ENCODE results near the gene VRK2.
"Not testable (repeated sequence)": the region's sequence is repeated elsewhere in the genome, so short reads cannot be mapped to it uniquely, and the experiment has no call there.

VRK2 gene

GRCh38 chr2:58177187-58177586 lies 130.6 kb downstream of the VRK2 start:
- H3K27ac Mint-ChIP-seq; ATAC-seq (replicated peaks); H3K4me3 Mint-ChIP-seq; H3K27me3 Mint-ChIP-seq; H3K4me1 Mint-ChIP-seq; DNase-seq: not testable (repeated sequence)
- H3K36me3 Mint-ChIP-seq, result peaks cover 47 to 62% of the 10 kb centered on the region in 2 donors
- peaks cover 15 to 16% of the 10 kb centered on the region in 2 donors for H3K9me3 Mint-ChIP-seq

DNA sequence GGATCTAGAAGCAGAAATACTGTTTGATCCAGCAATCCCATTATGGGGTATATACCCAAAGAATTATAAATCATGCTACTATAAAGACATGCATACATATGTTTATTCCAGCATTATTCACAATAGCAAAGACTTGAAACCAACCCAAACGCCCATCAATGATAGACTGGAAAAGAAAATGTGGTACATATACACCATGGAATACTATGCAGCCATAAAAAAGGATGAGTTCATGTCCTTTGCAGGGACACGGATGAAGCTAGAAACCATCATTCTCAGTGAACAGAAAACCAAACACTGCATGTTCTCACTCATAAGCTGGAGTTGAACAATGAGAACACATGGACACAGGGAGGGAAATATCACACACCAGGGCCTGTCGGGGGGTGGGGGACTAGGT lies 133.6 kb downstream of the VRK2 start:
- H3K4me1 Mint-ChIP-seq; H3K9me3 Mint-ChIP-seq; H3K4me3 Mint-ChIP-seq; DNase-seq; H3K27ac Mint-ChIP-seq; H3K27me3 Mint-ChIP-seq; ATAC-seq (replicated peaks): not testable (repeated sequence)
- H3K36me3 Mint-ChIP-seq, result peaks cover 24 to 39% of the 10 kb centered on the region in 2 donors

DNA sequence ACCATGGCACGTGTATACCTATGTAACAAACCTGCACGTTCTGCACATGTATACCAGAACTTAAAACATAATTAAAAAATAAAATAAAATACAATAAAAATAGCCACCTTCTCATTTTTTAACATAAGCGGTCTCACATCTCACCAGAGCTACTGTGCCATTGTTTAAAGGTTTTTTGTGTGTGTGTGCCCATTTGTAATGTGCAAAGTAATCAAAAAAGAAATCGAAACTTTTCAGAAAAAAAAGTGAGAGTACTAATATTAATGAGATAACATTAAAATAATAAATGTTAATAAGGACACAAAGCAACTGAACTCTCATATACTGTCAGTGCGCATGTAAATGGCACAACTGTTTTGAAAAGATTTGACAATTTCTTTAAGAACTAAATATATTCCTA lies 134.0 kb downstream of the VRK2 start:
- H3K4me3 Mint-ChIP-seq, result no peak overlapping the region
- H3K4me1 Mint-ChIP-seq, result no peaks in the 10 kb centered on the region
- H3K36me3 Mint-ChIP-seq, result peaks cover 22 to 35% of the 10 kb centered on the region in 2 donors
- ATAC-seq (replicated peaks) (no peak), DNase-seq (no peak)
- H3K27ac Mint-ChIP-seq, result no peak overlapping the region
- no peaks in the 10 kb centered on the region for H3K27me3 Mint-ChIP-seq
- H3K9me3 Mint-ChIP-seq, result peaks cover 3 to 5% of the 10 kb centered on the region in 2 donors

DNA sequence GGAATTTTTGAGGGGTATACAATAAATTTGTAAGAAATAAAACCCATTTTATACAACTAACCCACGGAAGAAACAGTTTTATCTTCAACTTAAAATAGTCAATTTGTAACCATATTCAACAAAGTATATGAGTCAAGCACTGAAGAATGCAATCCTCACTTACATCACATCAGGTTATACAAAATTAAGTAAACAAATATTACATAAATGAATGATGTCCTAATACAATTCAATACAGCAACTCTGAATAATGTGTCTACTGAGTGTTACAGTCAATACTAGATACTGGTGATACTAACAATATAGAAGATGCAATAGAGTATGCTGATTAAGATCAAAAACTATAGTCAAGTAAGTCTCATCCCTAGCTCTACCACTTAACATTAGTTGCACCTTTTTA lies 135.9 kb downstream of the VRK2 start:
- ATAC-seq (replicated peaks), result no peak
- Mint-ChIP-seq H3K27me3 (no peaks in the 10 kb centered on the region), H3K4me1 (no peaks in the 10 kb centered on the region)

DNA sequence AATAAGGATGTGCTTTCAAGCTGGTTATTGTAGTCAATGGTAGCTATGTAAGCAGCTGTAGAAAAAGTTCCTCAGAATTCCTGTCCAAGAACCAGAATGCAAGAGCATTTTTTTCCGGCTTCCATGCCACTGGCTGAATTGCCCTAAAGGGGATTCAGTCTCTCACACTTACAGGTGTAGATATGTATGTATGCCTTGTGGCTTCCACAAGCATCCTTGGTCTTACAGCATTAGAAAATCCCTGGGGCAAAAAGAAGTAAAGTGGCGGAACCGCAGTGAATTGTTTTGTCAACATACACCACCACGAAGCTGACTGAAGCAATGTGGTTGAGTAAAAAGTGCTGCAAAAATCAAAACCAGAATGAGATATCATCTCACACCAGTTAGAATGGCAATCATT lies 139.9 kb downstream of the VRK2 start:
- Mint-ChIP-seq H3K4me1 (no peaks in the 10 kb centered on the region), H3K27ac (no peak overlapping the region), H3K9me3 (no peaks in the 10 kb centered on the region), H3K36me3 (peaks cover 7 to 12% of the 10 kb centered on the region in 2 donors), H3K4me3 (no peak overlapping the region), H3K27me3 (no peaks in the 10 kb centered on the region)
- ATAC-seq (replicated peaks) (no peak), DNase-seq (no peak)

More for the DNA sequence above, 135.9 kb downstream of the VRK2 start:
- H3K36me3 Mint-ChIP-seq, result peaks cover 22 to 36% of the 10 kb centered on the region in 2 donors
- DNase-seq, result no peak
- H3K4me3 Mint-ChIP-seq, result no peak overlapping the region
- H3K9me3 Mint-ChIP-seq, result peaks cover 3 to 5% of the 10 kb centered on the region in 2 donors
- H3K27ac Mint-ChIP-seq, result no peak overlapping the region

GRCh38 chr2:58187022-58187421 lies 140.4 kb downstream of the VRK2 start:
- H3K27ac Mint-ChIP-seq; H3K27me3 Mint-ChIP-seq; H3K4me3 Mint-ChIP-seq; H3K4me1 Mint-ChIP-seq; H3K9me3 Mint-ChIP-seq; DNase-seq; ATAC-seq (replicated peaks): not testable (repeated sequence)
- peaks cover 7 to 12% of the 10 kb centered on the region in 2 donors for H3K36me3 Mint-ChIP-seq

- H3K9me3 Mint-ChIP-seq, result no peaks in the 10 kb centered on the region
- H3K27ac Mint-ChIP-seq, result no peak overlapping the region
- ATAC-seq (replicated peaks) (no peak), DNase-seq (no peak)
- H3K36me3 Mint-ChIP-seq, result peaks cover 6 to 12% of the 10 kb centered on the region in 2 donors
- no peaks in the 10 kb centered on the region for H3K4me1 Mint-ChIP-seq
- H3K4me3 Mint-ChIP-seq, result no peak overlapping the region
- no peaks in the 10 kb centered on the region for H3K27me3 Mint-ChIP-seq
These were observed 147.9 kb downstream of the VRK2 start for GRCh38 chr2:58194458-58194857.

GRCh38 chr2:58195662-58196061 lies 149.1 kb downstream of the VRK2 start:
- peaks cover 0 to 5% of the 10 kb centered on the region in 2 donors for H3K4me1 Mint-ChIP-seq
- no peaks in the 10 kb centered on the region for H3K9me3 Mint-ChIP-seq
- H3K27ac Mint-ChIP-seq, result no peak overlapping the region

GRCh38 chr2:58197894-58198293 lies 151.3 kb downstream of the VRK2 start:
- ATAC-seq (replicated peaks), result no peak
- Mint-ChIP-seq H3K27ac (no peak overlapping the region), H3K27me3 (no peaks in the 10 kb centered on the region), H3K4me1 (peaks cover 0 to 5% of the 10 kb centered on the region in 2 donors), H3K4me3 (no peak overlapping the region), H3K9me3 (no peaks in the 10 kb centered on the region), H3K36me3 (peaks cover 10 to 15% of the 10 kb centered on the region in 2 donors)
- DNase-seq, result no peak

More at GRCh38 chr2:58195662-58196061, 149.1 kb downstream of the VRK2 start:
- DNase-seq, result no peak
- Mint-ChIP-seq H3K36me3 (peaks cover 6 to 12% of the 10 kb centered on the region in 2 donors), H3K4me3 (no peak overlapping the region), H3K27me3 (no peaks in the 10 kb centered on the region)
- no peak for ATAC-seq (replicated peaks)

DNA sequence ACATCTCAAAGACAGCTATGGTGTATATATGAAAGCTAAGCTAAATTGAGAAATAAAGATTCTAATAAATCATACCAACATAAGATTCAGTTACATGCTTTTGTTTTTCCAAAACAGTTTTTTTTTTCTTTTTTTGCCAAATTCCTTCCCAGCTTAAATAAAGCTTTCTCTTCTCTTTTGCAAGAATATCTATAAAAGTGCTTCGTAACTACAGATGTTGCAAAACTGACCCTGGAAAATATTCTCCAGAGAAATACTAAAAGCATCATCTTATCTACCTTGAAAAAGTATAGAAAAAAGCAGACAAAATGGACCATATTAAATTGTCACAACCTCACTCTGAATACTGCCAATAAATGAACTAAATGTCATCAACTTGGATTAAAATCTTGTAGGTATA lies 155.8 kb downstream of the VRK2 start:
- peaks cover 0 to 5% of the 10 kb centered on the region in 2 donors for H3K4me1 Mint-ChIP-seq
- no peak for ATAC-seq (replicated peaks)
- DNase-seq, result no peak
- H3K36me3 Mint-ChIP-seq, result peaks cover 7 to 11% of the 10 kb centered on the region in 2 donors
- H3K27me3 Mint-ChIP-seq, result no peaks in the 10 kb centered on the region
- H3K27ac Mint-ChIP-seq, result no peak overlapping the region
- H3K4me3 Mint-ChIP-seq, result no peak overlapping the region
- no peaks in the 10 kb centered on the region for H3K9me3 Mint-ChIP-seq

DNA sequence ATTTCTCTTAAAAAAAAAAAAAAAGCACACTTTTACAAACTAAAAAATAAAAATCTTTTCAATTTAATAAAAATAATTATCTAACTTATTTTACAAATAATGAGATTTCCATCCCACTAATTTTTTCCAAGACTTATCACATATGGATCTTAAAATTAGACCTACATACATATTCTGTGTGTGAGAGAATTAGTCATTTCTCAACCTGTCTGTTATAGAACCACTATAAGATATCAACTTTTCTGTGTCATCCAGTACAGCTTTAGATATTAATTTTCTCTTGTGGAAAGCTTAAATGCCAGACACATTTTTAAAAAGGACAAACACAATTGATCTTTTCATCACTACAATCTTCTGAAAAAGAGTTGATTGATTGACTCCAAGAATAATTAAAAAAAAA lies 156.4 kb downstream of the VRK2 start:
- no peak for DNase-seq
- Mint-ChIP-seq H3K27me3 (no peaks in the 10 kb centered on the region), H3K36me3 (peaks cover 4 to 8% of the 10 kb centered on the region in 2 donors), H3K4me1 (peaks cover 0 to 5% of the 10 kb centered on the region in 2 donors), H3K27ac (no peak overlapping the region), H3K4me3 (no peak overlapping the region), H3K9me3 (no peaks in the 10 kb centered on the region)
- no peak for ATAC-seq (replicated peaks)

- ATAC-seq (replicated peaks) (no peak), DNase-seq (no peak)
- Mint-ChIP-seq H3K4me1 (peaks cover 0 to 5% of the 10 kb centered on the region in 2 donors), H3K27ac (no peak overlapping the region), H3K9me3 (no peaks in the 10 kb centered on the region), H3K4me3 (no peak overlapping the region), H3K27me3 (no peaks in the 10 kb centered on the region), H3K36me3 (peaks cover 7 to 10% of the 10 kb centered on the region in 2 donors)
These were observed 157.8 kb downstream of the VRK2 start for GRCh38 chr2:58204195-58204959.

DNA sequence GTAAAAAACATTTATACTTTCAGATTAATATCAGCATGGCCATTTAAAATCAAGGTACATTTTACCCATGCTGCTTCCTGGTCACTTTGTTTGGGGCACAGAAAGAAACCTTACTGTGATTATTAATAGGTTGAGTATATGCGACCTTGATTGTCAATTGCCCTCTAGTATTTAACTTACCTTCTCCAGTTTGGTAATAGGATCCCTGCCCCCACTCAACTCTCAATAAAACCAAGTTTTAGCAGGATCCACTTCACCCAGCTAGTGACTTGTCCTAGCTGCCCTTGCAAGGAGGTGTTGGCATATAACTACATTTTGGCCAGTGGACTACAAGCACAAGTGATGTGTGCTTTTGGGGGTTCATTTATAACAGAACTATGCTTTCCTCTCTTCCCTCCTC lies 160.2 kb downstream of the VRK2 start:
- no peak for ATAC-seq (replicated peaks)
- no peak overlapping the region for H3K4me3 Mint-ChIP-seq
- H3K36me3 Mint-ChIP-seq, result peaks cover 28 to 29% of the 10 kb centered on the region in 2 donors
- no peak overlapping the region for H3K27ac Mint-ChIP-seq
- no peaks in the 10 kb centered on the region for H3K4me1 Mint-ChIP-seq
- no peaks in the 10 kb centered on the region for H3K27me3 Mint-ChIP-seq
- DNase-seq, result no peak
- peaks cover 5 to 15% of the 10 kb centered on the region in 2 donors for H3K9me3 Mint-ChIP-seq

GRCh38 chr2:58207189-58207588 lies 160.6 kb downstream of the VRK2 start:
- Mint-ChIP-seq H3K36me3 (peaks cover 31 to 33% of the 10 kb centered on the region in 2 donors), H3K4me3 (no peak overlapping the region), H3K4me1 (no peaks in the 10 kb centered on the region), H3K27me3 (no peaks in the 10 kb centered on the region), H3K9me3 (peaks cover 8 to 17% of the 10 kb centered on the region in 2 donors), H3K27ac (no peak overlapping the region)
- no peak for ATAC-seq (replicated peaks)
- no peak for DNase-seq
